GM12872 (cell line): ENCODE measurements around the gene SIGLEC6.

Experiments
- TF ChIP-seq, protein P1 (sequence below): IDR thresholded peaks from 3 replicates; pipeline ENCODE4 v1.5.1; 2011; ENCODE audit warnings: low read depth, mild to moderate bottlenecking, low read length, moderate library complexity; ENCODE audit not compliant: insufficient read depth

The SIGLEC6 gene

DNA sequence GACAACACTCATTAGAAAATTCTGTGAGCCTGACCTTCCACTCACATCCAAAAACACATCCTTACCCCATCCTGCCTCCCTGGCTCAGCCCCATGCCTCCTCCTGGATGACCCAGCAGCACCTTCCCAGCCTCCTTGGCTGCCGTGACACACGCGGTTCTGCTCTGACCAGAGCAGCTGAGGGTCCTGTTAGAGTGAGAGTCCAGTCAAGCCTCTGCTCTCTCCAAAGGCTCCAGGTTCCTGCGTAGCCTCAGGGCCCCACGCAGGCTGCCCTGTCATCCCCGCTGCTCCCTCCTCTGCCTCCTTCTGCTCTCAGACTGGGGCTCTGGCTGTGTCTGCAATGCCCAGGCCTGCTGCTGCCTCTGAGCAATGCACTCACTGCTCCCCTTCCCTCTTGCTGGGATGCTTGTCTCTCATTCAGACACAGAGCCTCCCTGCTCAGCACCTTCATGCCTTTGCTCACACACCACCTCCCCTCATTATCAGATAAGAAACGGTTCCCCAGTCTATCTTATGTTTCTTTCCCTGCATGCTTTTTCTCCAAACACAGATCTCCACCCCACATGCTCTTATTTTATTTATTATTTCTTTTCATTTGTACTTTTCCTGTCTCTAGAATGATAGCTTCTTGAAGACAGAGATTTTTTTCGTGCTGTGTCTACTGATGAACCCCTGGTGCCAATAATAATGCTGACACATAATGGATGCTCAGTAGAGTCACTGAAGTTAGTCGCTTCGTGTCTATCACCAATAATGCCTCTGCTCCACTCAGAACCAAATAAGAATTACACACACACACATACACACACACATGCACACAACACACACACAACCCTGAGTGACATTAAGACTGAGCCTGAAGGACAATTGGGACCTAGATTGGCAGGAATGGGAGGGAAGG lies 10.2 kb upstream of the SIGLEC6 start:
- TF ChIP-seq, protein P1, sequence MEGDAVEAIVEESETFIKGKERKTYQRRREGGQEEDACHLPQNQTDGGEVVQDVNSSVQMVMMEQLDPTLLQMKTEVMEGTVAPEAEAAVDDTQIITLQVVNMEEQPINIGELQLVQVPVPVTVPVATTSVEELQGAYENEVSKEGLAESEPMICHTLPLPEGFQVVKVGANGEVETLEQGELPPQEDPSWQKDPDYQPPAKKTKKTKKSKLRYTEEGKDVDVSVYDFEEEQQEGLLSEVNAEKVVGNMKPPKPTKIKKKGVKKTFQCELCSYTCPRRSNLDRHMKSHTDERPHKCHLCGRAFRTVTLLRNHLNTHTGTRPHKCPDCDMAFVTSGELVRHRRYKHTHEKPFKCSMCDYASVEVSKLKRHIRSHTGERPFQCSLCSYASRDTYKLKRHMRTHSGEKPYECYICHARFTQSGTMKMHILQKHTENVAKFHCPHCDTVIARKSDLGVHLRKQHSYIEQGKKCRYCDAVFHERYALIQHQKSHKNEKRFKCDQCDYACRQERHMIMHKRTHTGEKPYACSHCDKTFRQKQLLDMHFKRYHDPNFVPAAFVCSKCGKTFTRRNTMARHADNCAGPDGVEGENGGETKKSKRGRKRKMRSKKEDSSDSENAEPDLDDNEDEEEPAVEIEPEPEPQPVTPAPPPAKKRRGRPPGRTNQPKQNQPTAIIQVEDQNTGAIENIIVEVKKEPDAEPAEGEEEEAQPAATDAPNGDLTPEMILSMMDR = no peak

DNA sequence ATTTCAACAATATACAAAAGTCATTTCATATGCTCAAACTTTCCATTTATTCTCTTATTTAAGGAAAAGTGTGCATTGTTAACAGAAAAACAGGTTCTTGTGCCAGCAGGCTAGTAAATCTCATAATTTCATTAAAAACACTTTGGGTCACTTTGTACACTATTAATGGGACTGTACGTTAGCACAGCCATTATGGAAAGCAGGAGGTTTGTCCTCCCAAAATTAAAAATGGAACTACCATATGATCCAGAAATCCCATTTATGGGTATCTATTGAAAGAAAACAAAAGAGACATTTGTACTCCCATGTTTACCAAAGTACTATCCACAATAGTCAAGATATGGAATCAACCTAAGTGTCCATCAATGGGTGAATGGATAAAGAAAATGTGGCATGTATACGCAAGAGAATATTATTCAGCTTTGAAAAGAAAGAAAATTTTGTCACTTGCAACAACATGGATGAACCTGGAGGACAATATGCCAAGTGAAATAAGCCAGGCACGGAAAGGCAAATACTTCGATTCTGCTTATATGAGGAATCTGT lies 8.4 kb upstream of the SIGLEC6 start:
- TF ChIP-seq, protein P1 = no peak

DNA sequence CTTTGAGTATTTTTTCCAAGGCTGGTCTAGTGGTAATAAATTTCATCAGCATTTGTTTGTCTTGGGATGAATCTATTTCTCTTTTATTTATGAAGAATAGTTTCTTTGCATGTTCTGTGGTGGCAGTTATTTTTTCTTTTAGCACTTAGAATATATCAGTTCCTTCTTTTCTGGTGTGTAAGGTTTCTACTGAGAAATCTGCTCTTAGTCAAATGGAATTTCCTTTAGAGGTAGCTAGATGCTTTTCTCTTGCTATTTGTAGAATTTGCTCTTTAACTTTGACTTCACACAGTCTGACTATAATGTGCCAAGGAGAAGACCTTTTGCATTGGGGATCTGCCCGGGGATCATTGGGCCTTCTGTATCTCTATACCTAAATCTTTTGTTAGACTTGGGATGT lies 4.1 kb upstream of the SIGLEC6 start:
- TF ChIP-seq, protein P1 = no peak

DNA sequence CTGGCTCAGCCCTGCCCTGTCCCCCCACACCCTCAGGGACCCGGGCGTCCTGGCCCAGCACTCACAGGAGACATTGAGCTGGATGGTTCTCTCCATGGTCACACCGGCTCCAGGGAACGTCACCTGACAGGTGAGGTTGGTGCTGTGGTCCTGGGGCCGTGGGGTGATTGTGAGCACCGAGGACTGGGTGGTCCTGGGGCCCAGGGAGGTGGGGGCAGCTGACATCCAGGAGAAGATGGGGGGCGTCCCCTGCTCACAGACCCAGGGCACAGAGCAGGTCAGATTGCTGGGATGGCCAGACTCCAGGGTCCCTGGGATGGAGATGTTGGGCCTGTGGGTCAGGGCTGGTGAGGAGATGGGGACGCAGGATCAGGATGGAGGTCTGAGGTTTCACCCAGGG lies 854 bp downstream of the SIGLEC6 start:
- TF ChIP-seq, protein P1 = no peak

DNA sequence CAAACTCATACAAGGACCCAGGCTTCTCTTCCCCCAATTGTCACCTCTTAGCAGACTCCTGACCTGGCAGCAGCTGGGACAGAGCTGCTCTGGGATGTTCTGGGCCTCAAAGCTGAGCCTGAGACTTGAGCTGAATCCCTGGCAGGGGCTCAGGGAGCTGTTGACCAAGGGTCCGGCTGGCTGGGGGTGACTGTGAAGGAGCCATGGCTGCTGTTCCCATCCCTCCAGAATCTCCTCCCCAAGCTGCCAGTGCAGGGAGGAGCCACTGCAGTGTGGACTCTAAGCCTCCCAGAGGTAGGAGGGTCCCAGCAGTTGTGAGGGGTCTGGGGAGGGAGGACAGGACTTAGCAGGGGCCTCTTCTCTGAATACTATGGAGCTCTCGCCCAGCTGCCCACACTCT lies 2.2 kb downstream of the SIGLEC6 start:
- TF ChIP-seq, protein P1 = no peak

DNA sequence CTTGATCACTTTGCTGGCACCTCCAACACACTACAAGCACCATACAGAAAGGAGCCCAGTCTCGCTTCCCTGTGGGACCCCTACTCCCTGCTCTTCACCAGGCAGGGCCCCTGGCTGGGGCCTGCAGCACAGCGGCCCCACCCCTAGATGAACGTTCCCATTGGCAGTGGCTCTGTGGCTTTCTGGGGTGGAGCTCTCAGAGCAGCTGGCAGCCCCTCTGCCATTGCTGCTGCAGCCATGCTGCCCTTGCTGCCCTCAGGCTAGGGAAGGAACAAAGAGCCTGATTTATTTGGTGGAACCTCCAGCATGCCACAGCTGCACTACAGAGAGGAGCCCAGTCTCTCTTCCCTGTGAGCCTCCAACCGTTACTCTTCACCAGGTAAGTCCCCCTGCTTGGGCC lies 5.8 kb downstream of the SIGLEC6 start:
- TF ChIP-seq, protein P1 = no peak

DNA sequence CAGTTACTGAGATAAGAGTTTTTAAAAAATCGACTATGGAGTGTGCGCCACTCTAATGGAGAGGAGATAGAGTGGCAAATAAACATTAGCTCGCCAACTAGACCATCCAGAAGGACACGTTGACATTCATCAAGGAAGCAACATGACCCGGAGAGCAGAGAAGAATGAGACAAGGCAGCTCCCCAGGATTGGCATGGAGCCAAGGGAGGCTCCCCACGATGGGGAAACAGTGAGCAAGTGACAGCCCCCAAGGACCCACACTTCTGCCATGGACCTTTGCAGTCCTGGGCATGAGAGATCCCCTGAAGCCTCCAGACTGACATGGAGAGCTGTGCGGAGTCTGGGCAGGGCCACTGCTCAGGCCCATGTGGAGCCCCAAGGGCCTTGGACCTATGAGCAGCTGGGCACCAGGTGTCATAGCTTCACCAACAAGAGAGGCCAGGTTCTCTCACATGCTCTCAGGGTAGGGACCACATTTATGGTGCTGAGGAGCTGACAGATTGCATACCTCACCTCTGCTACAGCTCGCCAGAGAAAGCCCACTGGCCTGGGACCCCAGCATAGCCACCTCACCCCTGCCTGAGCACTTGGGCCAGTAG lies 6.7 kb downstream of the SIGLEC6 start:
- TF ChIP-seq, protein P1 = no peak
